GM19239 (cell line): ENCODE measurements around the gene TTLL6.
"Not testable (repeated sequence)": the region's sequence is repeated elsewhere in the genome, so short reads cannot be mapped to it uniquely, and the experiment has no call there.

Source experiments
- DNase-seq: peaks from one replicate; pipeline ENCODE4 v3.0.0; 2011; ENCODE audit warnings: low spot score; ENCODE audit not compliant: insufficient read length
- FAIRE-seq: peaks from 2 replicates; lab custom pipeline; 2011; peaks lifted over from hg19 to GRCh38; lab: Jason Lieb, UNC

Gene TTLL6

GRCh38 chr17:48726114-48726915 lies 90.7 kb downstream of the TTLL6 start:
- no peak for DNase-seq
- no peak for FAIRE-seq

DNA sequence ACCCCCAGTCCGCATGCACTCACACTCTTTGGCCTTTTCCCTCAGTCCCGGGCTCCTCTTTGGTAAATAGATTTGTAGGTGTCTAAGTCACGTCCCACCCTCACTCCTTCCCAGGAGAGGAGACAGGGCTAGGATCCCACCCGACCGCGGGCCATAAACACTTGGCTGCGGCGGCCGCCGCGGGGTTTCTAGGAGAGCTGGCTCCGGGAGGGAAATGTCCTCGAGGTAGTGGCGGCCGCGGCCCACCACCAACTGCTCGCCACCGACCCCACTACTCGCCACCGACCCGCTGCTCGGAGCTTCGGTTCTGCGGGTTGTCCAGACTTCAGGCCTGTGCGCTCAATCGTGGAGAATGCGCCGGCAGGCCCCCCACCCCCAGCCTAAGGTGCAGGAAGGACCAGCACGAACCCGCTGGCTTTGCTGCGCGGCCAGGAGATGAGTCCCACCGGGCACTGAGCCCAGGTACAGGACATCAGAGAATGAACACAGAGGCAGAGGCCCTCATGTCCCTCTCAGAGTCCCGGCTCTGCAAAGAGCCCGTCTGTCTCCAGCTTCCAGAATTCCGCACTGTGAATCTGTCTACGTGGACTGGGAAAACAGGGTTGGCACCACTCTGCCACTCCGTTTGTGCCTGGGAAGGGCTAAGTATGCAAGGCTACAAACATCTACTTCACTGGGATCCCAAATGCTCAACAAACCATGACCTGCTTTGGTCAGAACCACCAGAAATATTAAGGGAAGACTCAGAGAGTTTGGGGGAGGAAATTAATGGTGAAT lies 91.6 kb downstream of the TTLL6 start:
- DNase-seq: no peak
- no peak for FAIRE-seq

DNA sequence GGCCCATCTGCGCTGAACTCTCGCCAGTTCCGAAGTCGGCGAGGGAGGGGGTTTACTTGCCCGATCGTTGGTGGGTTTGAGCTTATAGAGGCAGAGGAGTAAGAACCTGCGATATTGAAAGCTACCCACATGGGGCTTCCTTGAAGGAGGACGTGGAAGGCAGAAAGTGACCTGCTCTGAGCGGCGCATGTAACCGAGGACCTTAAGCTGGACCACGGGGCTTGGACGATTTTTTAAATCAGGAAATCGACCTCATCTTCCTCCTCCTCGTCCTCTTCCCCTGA lies 92.1 kb downstream of the TTLL6 start:
- FAIRE-seq (no peak), DNase-seq (no peak)

DNA sequence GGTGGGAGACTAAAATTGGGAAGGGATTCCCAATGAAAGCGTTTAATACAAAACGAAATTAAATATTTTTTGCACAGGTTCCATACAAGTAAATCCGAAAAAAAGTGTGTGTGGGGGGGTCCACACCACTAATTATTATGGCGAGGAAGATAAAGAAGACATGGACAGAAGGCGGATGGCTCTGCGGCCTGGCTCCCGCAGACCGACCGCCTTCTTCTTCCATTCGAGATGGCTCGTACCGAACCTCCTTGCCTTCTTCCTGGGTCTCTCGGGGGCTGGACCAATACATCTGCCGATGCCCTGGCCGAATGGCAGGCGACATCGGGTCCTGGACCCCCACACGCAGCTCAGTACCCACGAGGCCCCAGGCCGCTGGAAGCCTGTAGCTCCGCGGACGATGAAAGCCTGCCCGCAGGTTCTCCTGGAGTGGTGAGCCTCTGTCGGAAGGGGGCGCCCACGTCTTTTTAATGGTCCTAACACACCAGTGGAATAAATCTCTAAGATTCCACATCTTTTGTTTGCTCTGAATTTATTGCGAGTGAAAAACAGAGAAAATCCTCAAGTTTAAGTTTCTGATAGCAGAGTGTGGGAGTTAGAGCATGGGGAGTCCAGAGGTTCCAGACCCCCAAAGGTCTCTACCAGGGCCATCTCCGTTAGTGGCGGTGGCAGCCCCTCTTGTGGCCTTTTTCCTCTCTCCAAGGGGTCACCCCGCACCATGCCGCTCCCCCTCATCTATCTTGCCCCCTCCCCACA lies 92.6 kb downstream of the TTLL6 start:
- DNase-seq (peak; percentile 57), FAIRE-seq (peak; percentile 77)

DNA sequence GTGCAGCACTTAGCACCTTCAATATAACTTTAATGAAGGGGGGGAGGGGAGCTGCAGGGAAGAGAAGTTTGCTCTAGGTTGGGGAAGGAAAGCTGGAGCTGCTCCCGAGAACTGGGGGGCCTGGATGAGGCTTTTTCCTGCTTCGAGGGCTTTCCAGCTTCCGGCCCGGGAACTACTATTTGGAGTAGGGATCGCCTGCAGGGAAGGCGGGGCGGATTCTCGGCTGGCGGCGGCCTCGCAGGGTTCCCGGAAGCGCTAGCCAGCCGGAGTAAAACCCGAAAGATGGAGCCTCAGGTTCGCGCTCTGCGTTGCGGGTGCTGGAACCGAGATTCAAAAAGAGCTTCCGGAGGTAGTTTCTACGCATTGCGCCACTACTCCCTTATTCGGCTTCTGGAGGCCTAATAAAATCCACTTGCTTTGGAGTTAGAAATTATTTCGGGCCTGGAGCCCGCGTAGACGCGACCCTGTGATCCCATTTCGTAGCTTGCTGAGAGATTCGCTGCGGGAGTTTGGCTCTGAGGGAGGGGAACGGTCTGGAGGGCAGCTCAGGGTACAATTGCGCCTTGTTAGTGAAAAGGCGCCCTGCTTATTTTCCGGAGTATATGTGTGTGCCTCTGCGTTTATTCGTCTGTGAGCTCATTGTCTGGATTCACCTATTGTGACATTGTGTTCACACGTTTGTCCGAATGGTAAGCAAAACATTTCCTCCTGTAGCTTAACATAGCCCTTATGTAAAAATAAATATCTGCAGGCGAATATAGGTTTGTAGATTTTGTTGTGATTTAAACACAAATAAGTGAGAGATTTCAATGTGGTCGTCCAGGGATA lies 93.4 kb downstream of the TTLL6 start:
- DNase-seq: no peak
- FAIRE-seq: peak; percentile 59

DNA sequence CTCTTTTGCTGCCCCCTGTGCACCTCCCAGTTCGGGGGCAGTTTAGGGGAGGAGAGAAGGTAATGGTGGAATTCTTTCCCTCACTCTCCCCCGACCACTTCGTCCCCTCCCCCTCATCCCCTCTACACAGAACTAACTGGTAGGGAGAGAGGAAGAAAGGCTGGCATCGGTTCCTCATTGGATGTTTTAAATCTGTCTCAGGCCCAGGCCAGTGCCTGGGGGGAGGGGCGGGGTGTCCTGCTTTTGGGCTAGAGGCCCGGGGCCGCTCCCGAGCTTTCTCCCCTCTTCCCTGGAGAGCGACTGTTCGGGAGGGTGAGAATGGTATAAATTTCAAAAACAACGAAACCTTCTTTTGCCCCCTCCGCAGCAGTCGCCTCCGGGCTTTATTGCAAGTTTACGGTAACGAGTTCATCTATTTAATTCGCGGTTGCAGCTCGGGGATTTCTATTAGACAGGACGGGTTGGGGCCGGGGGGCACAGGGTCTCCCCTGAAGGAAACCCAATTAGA lies 94.1 kb downstream of the TTLL6 start, which contains the start of gene PRAC2:
Gene PRAC2, plus strand, starts transcription at position 271 of the 508 bp plus-strand sequence. CDS start 1,226 bp downstream, outside the sequence.
- DNase-seq (no peak), FAIRE-seq (no peak)

DNA sequence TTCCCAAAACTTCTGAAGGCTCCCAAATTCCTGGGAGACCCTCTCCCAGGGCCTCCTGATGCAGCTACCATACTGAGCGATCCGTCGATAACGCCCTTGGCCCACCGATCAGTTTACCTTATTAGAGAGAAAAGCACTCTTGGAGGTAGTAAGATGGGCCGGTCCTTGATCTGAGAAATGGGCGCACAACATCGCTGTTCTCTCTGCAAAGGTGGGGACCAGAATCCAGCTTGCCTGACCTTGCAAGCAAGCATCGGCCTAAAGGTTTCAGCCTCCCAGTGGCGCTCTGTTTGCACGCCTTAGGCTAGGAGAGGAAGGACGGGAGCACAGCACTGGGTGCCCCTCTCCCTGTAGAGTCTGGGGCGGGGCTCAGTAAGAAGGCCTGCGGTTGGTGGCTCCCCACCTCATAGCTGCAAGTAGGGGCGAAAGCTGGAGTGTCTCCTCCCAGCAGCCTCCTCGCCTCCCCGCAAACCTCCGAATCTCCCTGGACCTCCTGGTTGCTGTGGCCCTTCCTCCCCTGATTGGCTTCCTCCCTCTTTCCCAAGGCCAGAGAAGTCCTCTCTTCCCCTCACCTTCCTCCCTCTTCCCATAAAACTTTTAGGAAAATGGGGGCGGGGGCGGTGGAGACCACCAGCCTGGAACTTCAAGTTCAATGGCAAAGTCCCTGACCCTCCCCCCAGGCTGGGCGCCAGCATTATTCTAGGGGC lies 94.7 kb downstream of the TTLL6 start, which contains the start of gene PRAC1:
Gene PRAC1, minus strand, starts transcription at position 318 of the 707 bp plus-strand sequence. Its CDS starts 126 bp downstream, at position 192.
- no peak for FAIRE-seq
- DNase-seq: no peak

GRCh38 chr17:48721009-48721402 lies 96.0 kb downstream of the TTLL6 start:
- FAIRE-seq (no peak), DNase-seq (no peak)

DNA sequence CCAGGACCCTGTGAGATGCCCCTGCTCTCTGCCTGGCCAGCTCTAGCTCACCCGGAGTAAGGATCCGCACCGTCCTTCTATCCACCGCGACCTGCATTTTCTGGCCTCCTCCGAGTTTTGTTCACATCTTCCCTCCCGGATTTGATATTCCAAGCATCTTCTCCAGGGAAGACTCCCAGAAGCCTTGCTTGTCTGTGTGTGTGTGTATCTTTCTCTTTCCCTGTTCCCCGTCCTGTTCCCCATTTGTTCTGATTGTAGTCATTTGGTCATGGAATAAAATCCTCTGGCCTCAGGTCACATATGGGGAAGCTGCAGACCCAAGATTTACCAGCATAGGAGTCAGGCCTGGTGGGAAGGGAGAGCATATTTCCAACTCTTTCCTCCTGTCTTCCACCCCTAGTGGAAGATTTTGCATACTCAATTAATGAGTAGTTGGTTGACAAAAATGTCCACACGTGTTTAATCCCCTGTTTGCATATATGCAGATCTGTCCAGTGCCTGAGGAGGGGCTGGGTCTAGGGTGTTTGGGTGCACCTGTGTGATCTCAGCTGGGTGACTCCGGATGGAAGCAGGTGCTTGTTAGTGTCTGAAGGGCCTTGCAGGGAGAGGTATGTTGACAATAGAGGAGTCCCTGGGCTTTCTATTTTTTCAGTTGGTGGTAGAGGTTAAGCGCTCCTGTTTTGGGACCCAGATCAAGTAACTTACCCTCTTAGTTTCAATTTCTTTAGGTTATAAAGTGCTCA lies 96.6 kb downstream of the TTLL6 start:
- DNase-seq (no peak), FAIRE-seq (no peak)

GRCh38 chr17:48719642-48720265 lies 97.3 kb downstream of the TTLL6 start:
- no peak for FAIRE-seq
- no peak for DNase-seq

GRCh38 chr17:48718761-48719641 lies 98.0 kb downstream of the TTLL6 start:
- FAIRE-seq (no peak), DNase-seq (no peak)

GRCh38 chr17:48718227-48718760 lies 98.7 kb downstream of the TTLL6 start:
- DNase-seq (no peak), FAIRE-seq (no peak)

DNA sequence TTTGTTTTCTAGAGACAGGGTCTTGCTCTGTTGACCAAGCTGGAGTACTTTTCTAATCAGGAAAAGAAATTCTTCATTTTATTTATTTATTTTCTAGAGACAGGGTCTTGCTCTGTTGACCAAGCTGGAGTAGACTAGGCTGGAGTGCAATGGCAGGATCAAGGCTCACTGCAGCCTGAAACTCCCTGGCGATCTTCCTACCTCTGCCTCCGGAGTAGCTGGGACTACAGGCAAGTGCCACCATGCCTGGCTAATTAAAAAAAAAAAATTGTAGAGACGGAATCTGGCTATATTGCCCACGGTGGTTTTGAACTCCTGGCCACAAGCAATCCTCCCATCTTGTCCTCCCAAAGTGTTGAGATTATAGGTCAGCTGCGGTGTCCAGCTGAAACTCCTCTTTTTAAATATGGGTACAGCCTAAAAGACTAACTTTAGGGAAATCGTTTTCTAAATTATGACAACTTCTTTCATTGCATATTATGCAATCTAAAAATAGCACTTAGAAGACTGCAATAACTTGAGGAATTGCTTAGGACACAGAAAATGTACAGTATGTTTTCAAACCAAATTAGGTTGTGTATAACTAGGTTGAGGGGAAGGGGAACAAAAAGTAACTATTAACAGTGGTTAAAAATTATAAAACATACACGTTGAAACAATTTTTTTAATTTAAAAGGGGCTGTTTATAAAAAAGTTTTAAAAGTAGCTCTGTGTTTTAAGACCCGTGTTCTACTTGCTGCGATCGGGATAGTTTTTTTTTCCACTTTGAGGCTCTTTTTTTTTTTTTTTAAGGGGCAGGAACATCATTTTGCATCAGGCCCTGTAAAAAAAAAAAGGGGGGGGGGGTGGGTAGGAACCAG lies 99.4 kb downstream of the TTLL6 start:
- DNase-seq (no peak), FAIRE-seq (no peak)

DNA sequence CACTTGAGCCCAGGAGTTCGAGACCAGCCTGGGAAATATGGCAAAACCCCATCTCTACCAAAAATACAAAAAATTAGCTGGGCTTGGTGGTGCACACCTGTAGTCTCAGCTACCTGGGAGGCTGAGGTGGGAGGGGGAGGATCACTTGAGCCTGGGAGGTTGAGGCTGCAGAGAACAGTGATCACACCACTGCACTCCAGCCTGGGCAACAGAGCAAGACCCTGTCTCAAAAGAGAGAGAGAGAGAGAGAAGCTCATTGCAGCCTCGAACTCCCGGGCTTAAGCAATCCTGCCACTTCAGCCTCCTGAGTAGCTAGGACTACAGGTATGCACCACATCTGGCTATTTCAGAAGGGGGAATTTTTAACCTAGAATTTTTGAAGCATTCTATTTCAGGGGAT lies 100.5 kb downstream of the TTLL6 start:
- not testable (repeated sequence) for FAIRE-seq

DNA sequence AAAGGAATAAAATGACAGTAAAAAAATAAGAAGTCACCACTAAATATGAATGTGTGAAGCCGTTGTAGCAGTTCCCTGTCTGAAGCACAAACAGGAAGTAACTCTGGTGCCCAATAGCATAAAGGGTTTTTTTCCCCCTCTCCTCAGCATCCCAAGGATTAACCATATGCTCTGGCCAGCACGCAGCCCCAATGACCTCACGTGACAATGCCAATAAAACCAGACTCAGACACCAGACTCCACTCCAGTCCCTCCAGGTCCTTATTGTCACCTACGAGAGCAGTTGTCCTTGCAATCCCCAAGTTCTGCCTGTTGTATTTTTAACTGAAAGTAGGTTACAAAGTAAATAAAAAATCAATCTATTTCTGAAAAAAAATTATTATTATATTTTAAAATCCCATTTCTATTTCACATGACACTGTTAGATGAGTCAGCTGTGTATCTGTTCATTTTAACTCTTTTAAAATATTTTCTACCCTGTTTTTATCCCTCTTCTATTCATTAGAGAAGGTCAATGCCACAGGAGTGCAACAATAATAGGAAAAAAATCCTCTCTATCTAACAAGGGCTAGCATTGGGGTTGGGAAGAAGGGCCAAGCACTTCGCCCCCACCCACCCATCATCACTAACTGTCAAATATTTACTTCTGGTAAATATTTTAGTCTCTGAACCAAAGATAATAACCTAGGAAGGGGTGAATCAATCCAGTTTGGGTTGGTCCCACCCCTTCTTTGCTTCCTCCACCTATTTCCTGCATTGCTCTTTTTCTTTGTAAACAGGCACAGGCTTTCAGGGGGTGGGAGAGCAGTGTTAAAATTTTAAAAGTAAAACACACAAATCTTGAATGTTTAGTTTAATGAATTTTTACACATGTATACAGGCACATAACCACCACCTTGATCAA lies 101.3 kb downstream of the TTLL6 start:
- FAIRE-seq (no peak), DNase-seq (no peak)

More for the DNA sequence above, 100.5 kb downstream of the TTLL6 start:
- DNase-seq: not testable (repeated sequence)
